K562 (cell line): ENCODE data around the gene UNKL. TPM values are rescaled to one million over a fixed set of nuclear protein-coding genes. Genes with fewer than 3 reads are reported as not detected.
A peak's percentile ranks its signal among the peaks of the same experiment; 100 is the strongest.

Source experiments
- C11orf30 ChIP-seq: fragments of 450-650 bp; IDR thresholded peaks from 2 replicates; pipeline ENCODE4 v1.6.1; 2016; ENCODE audit warnings: low read depth, mild to moderate bottlenecking
- CHD2 ChIP-seq: IDR thresholded peaks from 2 replicates; pipeline ENCODE4 v1.6.1; 2011; ENCODE audit warnings: low read depth, low read length
- CREM ChIP-seq: IDR thresholded peaks from 2 replicates; pipeline ENCODE4 v1.6.1; 2014; ENCODE audit warnings: antibody characterized with exemption, low read depth
- FOXK1 ChIP-seq: sonication (generic); formaldehyde crosslinking; IDR thresholded peaks from 2 replicates; pipeline ENCODE4 v1.8.0; 2022; ENCODE audit warnings: missing genetic modification reagents, mild to moderate bottlenecking, borderline replicate concordance
- GTF2B ChIP-seq: IDR thresholded peaks from 2 replicates; pipeline ENCODE4 v1.6.1; 2011; ENCODE audit not compliant: insufficient read length; ENCODE audit errors: extremely low read depth
- KDM2B ChIP-seq: fragments of 250-450 bp; sonication (Bioruptor Pico); IDR thresholded peaks from 2 replicates; pipeline ENCODE4 v1.8.0; 2021; ENCODE audit warnings: mild to moderate bottlenecking, moderate library complexity
- MAFF ChIP-seq: IDR thresholded peaks from 2 replicates; pipeline ENCODE4 v1.6.1; 2012; ENCODE audit warnings: low read length, improper control_type of control experiment
- MAFK ChIP-seq: IDR thresholded peaks from 2 replicates; pipeline ENCODE4 v1.6.1; 2011; ENCODE audit warnings: low read length, improper control_type of control experiment
- MEF2A ChIP-seq: IDR thresholded peaks from 2 replicates; pipeline ENCODE4 v1.6.1; 2011; ENCODE audit warnings: low read depth, mild to moderate bottlenecking, low read length, moderate library complexity; ENCODE audit not compliant: control insufficient read depth
- MYC ChIP-seq, 2 experiments: fragments of 250-450 bp in 1 of 2; sonication (Bioruptor Pico) in 1 of 2; IDR thresholded peaks; 2 replicates each; pipeline versions ENCODE4 v1.5.1 to v1.6.1; 2012 to 2021; ENCODE audit warnings: low read depth in 2 of 2, borderline replicate concordance in 1 of 2, improper control_type of control experiment in 1 of 2, low read length in 1 of 2, mild to moderate bottlenecking in 1 of 2, moderate library complexity in 1 of 2
- MYNN ChIP-seq, 2 experiments: sonication (generic); formaldehyde crosslinking in 1 of 2; IDR thresholded peaks; 2 replicates each; pipeline versions ENCODE4 v1.5.0 to v1.6.1; 2016 to 2020; ENCODE audit warnings: antibody characterized with exemption in 1 of 2, missing genetic modification reagents in 1 of 2
- POLR2A ChIP-seq: fragments of 450-650 bp; conservative IDR thresholded peaks from 2 replicates; pipeline ENCODE4 v1.6.1; 2016
- ZBTB1 ChIP-seq: sonication (generic); formaldehyde crosslinking; IDR thresholded peaks from 2 replicates; pipeline ENCODE4 v1.8.1; 2023; ENCODE audit warnings: missing genetic modification reagents, low read depth, mild to moderate bottlenecking, borderline replicate concordance
- ZNF212 ChIP-seq: fragments of 450-650 bp; formaldehyde crosslinking; IDR thresholded peaks from 2 replicates; pipeline ENCODE4 v1.4.0; 2020; ENCODE audit warnings: mild to moderate bottlenecking
- ZNF23 ChIP-seq: fragments of 250-450 bp; sonication (Bioruptor Pico); IDR thresholded peaks from 2 replicates; pipeline ENCODE4 v1.4.0; 2020; ENCODE audit warnings: mild to moderate bottlenecking
- ZNF311 ChIP-seq: fragments of 250-450 bp; sonication (Bioruptor Pico); IDR thresholded peaks from 2 replicates; pipeline ENCODE4 v1.4.0; 2020; ENCODE audit warnings: mild to moderate bottlenecking, moderate library complexity
- polyA plus RNA-seq, 8 experiments: library from polyadenylated mRNA; depleted of rRNA in 4 of 8; stranded (reverse) in 5 of 8; unstranded in 3 of 8; fragments of >200 nt; fragmentation: Nextera tagmentation in 2 of 8; fragmentation: Illumina TruSeq in 1 of 8; extraction: Ambion mirVana in 2 of 8; extraction: Trizol in 1 of 8; gene quantifications; 2 replicates each; pipeline versions ENCODE4 v1.2.1 to v1.2.3, GENCODE V29; 2011 to 2014; ENCODE audit warnings: inconsistent platforms in 1 of 8, missing spikeins in 1 of 8
- total RNA-seq, 7 experiments: library from RNA; depleted of rRNA in 6 of 7; stranded (reverse); fragments of >200 nt in 6 of 7; fragmentation: Illumina TruSeq in 2 of 7; extraction: Trizol in 2 of 7; gene quantifications; 2 replicates each; pipeline versions ENCODE4 v1.2.1 to v1.2.3, GENCODE V29; 2011 to 2021; ENCODE audit warnings: low replicate concordance in 1 of 7
- TF ChIP-seq, protein P1 (sequence below): sonication (generic); formaldehyde crosslinking; IDR thresholded peaks from 2 replicates; pipeline ENCODE4 v1.8.0; 2022; ENCODE audit warnings: missing genetic modification reagents, mild to moderate bottlenecking, borderline replicate concordance
- TF ChIP-seq, protein P2 (sequence below): fragments of 200-400 bp; formaldehyde crosslinking; IDR thresholded peaks from 2 replicates; pipeline ENCODE4 v1.6.1; 2017; ENCODE audit warnings: mild to moderate bottlenecking, low read depth, low read length, moderate library complexity
- TF ChIP-seq, protein P3 (sequence below): sonication (generic); formaldehyde crosslinking; IDR thresholded peaks from 2 replicates; pipeline ENCODE4 v1.8.0; 2022; ENCODE audit warnings: mild to moderate bottlenecking, low read depth, missing genetic modification reagents
- TF ChIP-seq, protein P4 (sequence below): fragments of 450-650 bp; conservative IDR thresholded peaks from 2 replicates; pipeline ENCODE4 v1.6.1; 2016; ENCODE audit warnings: missing genetic modification characterization, low read depth, mild to moderate bottlenecking, missing compliant biosample characterization, moderate library complexity

Gene UNKL
- total and polyA plus RNA-seq, 9 of the 15 experiments (the other 6 are each of a cell fraction or from before 2014, with no cell fraction given) = 0.37 to 30.2 (median 5.1) TPM

- TF ChIP-seq, protein P1, sequence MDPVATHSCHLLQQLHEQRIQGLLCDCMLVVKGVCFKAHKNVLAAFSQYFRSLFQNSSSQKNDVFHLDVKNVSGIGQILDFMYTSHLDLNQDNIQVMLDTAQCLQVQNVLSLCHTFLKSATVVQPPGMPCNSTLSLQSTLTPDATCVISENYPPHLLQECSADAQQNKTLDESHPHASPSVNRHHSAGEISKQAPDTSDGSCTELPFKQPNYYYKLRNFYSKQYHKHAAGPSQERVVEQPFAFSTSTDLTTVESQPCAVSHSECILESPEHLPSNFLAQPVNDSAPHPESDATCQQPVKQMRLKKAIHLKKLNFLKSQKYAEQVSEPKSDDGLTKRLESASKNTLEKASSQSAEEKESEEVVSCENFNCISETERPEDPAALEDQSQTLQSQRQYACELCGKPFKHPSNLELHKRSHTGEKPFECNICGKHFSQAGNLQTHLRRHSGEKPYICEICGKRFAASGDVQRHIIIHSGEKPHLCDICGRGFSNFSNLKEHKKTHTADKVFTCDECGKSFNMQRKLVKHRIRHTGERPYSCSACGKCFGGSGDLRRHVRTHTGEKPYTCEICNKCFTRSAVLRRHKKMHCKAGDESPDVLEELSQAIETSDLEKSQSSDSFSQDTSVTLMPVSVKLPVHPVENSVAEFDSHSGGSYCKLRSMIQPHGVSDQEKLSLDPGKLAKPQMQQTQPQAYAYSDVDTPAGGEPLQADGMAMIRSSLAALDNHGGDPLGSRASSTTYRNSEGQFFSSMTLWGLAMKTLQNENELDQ = no peak
- TF ChIP-seq C11orf30 = peak; percentile 82
- no peak for TF ChIP-seq MAFF
- TF ChIP-seq FOXK1 = no peak
- peak; percentile 55; the same call in 1 of the 2 replicates for TF ChIP-seq CHD2
- TF ChIP-seq MEF2A = no peak
- no peak for TF ChIP-seq ZBTB1 (CRISPR knock-in tag)
- TF ChIP-seq KDM2B (CRISPR knock-in tag) = no peak
- TF ChIP-seq CREM = peak; percentile 75
- TF ChIP-seq, protein P2, sequence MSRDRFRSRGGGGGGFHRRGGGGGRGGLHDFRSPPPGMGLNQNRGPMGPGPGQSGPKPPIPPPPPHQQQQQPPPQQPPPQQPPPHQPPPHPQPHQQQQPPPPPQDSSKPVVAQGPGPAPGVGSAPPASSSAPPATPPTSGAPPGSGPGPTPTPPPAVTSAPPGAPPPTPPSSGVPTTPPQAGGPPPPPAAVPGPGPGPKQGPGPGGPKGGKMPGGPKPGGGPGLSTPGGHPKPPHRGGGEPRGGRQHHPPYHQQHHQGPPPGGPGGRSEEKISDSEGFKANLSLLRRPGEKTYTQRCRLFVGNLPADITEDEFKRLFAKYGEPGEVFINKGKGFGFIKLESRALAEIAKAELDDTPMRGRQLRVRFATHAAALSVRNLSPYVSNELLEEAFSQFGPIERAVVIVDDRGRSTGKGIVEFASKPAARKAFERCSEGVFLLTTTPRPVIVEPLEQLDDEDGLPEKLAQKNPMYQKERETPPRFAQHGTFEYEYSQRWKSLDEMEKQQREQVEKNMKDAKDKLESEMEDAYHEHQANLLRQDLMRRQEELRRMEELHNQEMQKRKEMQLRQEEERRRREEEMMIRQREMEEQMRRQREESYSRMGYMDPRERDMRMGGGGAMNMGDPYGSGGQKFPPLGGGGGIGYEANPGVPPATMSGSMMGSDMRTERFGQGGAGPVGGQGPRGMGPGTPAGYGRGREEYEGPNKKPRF = no peak
- TF ChIP-seq ZNF23 (CRISPR knock-in tag) = no peak
- no peak for TF ChIP-seq ZNF212 (CRISPR knock-in tag)
- 0 out of 2 replicates have a peak, but pooled peaks have one; percentile 29 for TF ChIP-seq MYC (IDR thresholded peaks at IDR 0.05; ENCODE audit: low read depth, low read length)
- no peak for TF ChIP-seq MYC (CRISPR knock-in tag; IDR thresholded peaks at IDR 0.05; ENCODE audit: borderline replicate concordance, low read depth)
- no peak for TF ChIP-seq ZNF311
- TF ChIP-seq, protein P3, sequence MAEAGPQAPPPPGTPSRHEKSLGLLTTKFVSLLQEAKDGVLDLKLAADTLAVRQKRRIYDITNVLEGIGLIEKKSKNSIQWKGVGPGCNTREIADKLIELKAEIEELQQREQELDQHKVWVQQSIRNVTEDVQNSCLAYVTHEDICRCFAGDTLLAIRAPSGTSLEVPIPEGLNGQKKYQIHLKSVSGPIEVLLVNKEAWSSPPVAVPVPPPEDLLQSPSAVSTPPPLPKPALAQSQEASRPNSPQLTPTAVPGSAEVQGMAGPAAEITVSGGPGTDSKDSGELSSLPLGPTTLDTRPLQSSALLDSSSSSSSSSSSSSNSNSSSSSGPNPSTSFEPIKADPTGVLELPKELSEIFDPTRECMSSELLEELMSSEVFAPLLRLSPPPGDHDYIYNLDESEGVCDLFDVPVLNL (CRISPR knock-in tag) = no peak
- TF ChIP-seq MAFK = peak; percentile 27; the same call in 1 of the 2 replicates
- no peak for TF ChIP-seq POLR2A
- no peak for TF ChIP-seq GTF2B
- TF ChIP-seq MYNN (IDR thresholded peaks at IDR 0.05) = no peak; the same call in 1 of the 2 replicates
- no peak for TF ChIP-seq MYNN (CRISPR knock-in tag; IDR thresholded peaks at IDR 0.05)
- TF ChIP-seq, protein P4, sequence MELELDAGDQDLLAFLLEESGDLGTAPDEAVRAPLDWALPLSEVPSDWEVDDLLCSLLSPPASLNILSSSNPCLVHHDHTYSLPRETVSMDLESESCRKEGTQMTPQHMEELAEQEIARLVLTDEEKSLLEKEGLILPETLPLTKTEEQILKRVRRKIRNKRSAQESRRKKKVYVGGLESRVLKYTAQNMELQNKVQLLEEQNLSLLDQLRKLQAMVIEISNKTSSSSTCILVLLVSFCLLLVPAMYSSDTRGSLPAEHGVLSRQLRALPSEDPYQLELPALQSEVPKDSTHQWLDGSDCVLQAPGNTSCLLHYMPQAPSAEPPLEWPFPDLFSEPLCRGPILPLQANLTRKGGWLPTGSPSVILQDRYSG (tag) = no peak
Observed at GRCh38 chr16:1342526-1343427, 71.7 kb downstream of the UNKL start (continued).
